Measurements from ENCODE around the gene FCAMR. TPM values are rescaled to one million over a fixed set of nuclear protein-coding genes. Genes with fewer than 3 reads are reported as not detected.

Gene FCAMR
- total RNA-seq, 1 donor from 2014 or later, result not detected

GRCh38 chr1:206957639-206958038 lies 12.6 kb downstream of the FCAMR start:
- Histone ChIP-seq H3K4me3 (ENCODE audit: low read depth, low read length) (no peak overlapping the region), H3K27me3 (ENCODE audit: control insufficient read depth, insufficient read depth, low read length) (no peaks in the 10 kb centered on the region), H3K36me3 (ENCODE audit: control insufficient read depth, insufficient read depth, low read length) (no peaks in the 10 kb centered on the region)
- no peak for FAIRE-seq
- TF ChIP-seq, protein P1, sequence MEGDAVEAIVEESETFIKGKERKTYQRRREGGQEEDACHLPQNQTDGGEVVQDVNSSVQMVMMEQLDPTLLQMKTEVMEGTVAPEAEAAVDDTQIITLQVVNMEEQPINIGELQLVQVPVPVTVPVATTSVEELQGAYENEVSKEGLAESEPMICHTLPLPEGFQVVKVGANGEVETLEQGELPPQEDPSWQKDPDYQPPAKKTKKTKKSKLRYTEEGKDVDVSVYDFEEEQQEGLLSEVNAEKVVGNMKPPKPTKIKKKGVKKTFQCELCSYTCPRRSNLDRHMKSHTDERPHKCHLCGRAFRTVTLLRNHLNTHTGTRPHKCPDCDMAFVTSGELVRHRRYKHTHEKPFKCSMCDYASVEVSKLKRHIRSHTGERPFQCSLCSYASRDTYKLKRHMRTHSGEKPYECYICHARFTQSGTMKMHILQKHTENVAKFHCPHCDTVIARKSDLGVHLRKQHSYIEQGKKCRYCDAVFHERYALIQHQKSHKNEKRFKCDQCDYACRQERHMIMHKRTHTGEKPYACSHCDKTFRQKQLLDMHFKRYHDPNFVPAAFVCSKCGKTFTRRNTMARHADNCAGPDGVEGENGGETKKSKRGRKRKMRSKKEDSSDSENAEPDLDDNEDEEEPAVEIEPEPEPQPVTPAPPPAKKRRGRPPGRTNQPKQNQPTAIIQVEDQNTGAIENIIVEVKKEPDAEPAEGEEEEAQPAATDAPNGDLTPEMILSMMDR (IDR thresholded peaks at IDR 0.05; ENCODE audit: insufficient read depth, low read length, severe bottlenecking), result no peak
- DNase-seq (ENCODE audit: low read depth), result no peak

DNA sequence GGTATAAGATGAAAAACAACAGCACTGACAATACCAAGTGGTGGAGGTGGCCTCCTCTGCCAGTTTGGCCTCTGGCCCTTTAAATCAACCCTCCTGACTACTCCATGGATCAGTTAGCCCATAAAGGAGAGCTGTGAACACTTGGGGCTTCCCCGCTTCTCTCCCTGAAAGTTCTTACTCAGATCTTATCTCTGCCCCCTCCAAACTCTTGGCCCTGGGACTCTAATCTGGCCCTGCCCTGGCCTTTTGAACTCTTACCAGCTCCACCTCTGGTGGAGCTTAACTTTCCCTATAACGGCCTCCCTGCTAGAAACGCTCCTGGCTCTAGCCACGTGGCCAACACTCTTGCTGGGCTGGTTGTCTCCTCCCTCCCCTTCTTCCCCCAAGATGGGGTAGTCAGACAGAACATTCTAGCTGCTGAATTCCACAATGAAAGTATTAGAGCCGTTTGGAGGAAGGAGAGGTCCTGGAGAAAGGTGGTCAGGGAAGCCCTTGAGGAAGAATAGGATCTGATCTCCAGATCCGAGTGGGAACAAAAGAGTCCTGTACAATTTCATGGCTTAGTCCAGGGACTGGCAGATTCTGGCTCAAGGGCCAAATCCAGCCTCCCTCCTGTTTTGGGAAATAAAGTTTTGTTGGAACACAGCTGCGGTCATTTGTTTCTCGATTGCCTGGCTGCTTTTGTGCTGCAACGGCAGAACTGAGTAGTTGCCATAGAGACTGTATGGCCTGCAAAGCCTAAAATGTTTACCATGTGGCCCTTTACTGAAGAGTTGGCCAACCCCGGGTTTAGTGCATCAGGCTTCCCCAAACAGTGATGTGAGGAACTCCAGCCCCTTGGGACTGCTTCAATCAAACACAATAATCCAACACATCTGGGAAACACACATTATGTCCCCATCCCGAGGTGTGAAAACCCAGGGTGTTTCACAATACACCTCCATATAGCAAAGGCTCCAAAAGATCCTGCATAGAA lies 14.5 kb downstream of the FCAMR start:
- no peaks in the 10 kb centered on the region for H3K36me3 ChIP-seq (ENCODE audit: control insufficient read depth, insufficient read depth, low read length)
- TF ChIP-seq, protein P1 (IDR thresholded peaks at IDR 0.05; ENCODE audit: insufficient read depth, low read length, severe bottlenecking), result no peak
- no peak for DNase-seq (ENCODE audit: low read depth)
- H3K27me3 ChIP-seq (ENCODE audit: control insufficient read depth, insufficient read depth, low read length), result no peaks in the 10 kb centered on the region
- no peak for FAIRE-seq
- no peak overlapping the region for H3K4me3 ChIP-seq (ENCODE audit: low read depth, low read length)

DNA sequence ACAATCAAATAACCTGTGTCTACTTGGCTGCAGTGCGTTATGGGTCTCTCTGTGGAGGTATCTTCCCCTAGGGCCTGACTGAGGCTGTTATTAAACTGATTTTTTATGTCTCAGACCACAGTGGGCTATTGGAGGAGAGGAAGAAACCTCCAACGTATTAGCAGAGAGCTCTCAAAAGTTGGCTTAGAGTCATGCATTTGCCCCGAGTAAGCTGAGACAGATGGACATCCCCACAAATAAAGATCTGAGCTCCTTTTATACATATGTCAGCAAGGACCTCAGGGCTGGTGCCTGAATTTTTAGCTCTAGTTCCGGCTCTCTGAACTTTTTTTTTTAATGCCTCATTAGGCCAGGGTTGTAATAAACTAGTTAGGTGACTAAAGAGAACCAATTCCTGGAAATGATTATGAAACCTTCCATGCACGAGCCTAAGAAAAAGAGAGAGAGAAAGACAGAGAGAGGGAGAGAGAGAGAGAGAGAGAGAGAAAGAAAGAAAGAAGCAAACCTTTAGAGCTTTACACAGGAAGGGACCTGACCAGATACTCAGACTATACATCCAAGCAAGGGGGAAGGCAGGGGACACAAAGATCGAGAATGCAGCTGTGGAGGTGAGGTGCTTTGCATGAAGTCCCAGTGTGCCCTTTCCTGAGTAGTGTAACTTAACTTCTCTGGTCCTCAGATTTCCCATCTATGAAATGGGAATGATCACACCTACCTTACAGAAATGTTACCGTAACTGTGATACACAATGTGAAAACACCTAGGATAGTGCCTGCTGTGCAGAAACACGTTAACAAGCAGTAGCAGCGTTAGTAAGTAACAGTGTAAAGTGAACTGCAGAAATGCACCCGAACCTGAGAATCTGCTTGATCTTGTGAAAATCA lies 15.6 kb downstream of the FCAMR start:
- FAIRE-seq (no peak), DNase-seq (ENCODE audit: low read depth) (peak; percentile 24)
- Histone ChIP-seq H3K36me3 (ENCODE audit: control insufficient read depth, insufficient read depth, low read length) (no peaks in the 10 kb centered on the region), H3K4me3 (ENCODE audit: low read depth, low read length) (no peak overlapping the region), H3K27me3 (ENCODE audit: control insufficient read depth, insufficient read depth, low read length) (no peaks in the 10 kb centered on the region)
- TF ChIP-seq, protein P1 (IDR thresholded peaks at IDR 0.05; ENCODE audit: insufficient read depth, low read length, severe bottlenecking), result no peak

GRCh38 chr1:206953626-206954025 lies 16.6 kb downstream of the FCAMR start:
- no peak for DNase-seq (ENCODE audit: low read depth)
- no peak for FAIRE-seq

GRCh38 chr1:206953126-206953525 lies 17.1 kb downstream of the FCAMR start:
- Histone ChIP-seq H3K4me3 (ENCODE audit: low read depth, low read length) (no peak overlapping the region), H3K36me3 (ENCODE audit: control insufficient read depth, insufficient read depth, low read length) (no peaks in the 10 kb centered on the region), H3K27me3 (ENCODE audit: control insufficient read depth, insufficient read depth, low read length) (no peaks in the 10 kb centered on the region)
- FAIRE-seq, result no peak
- TF ChIP-seq, protein P1 (IDR thresholded peaks at IDR 0.05; ENCODE audit: insufficient read depth, low read length, severe bottlenecking), result no peak
- no peak for DNase-seq (ENCODE audit: low read depth)

More at GRCh38 chr1:206953626-206954025, 16.6 kb downstream of the FCAMR start:
- TF ChIP-seq, protein P1 (IDR thresholded peaks at IDR 0.05; ENCODE audit: insufficient read depth, low read length, severe bottlenecking), result no peak
- Histone ChIP-seq H3K4me3 (ENCODE audit: low read depth, low read length) (no peak overlapping the region), H3K27me3 (ENCODE audit: control insufficient read depth, insufficient read depth, low read length) (no peaks in the 10 kb centered on the region), H3K36me3 (ENCODE audit: control insufficient read depth, insufficient read depth, low read length) (no peaks in the 10 kb centered on the region)

Measured in bronchial epithelial cell (primary cell).